HEK293T (cell line): ENCODE results near the gene DMBX1.

Experiments used
- CTCF ChIA-PET: fragments of 350-600 bp; formaldehyde crosslinking; extraction: SDS; loops from one replicate; lab custom pipeline; 2021; ENCODE audit warnings: antibody characterized with exemption, inconsistent platforms; lab: Yijun Ruan, JAX
- POLR2A ChIA-PET: fragments of 350-600 bp; formaldehyde crosslinking; extraction: SDS; loops from one replicate; lab custom pipeline; 2020; ENCODE audit warnings: antibody characterized with exemption, inconsistent platforms; lab: Yijun Ruan, JAX
- DNase-seq: peaks from one replicate; pipeline ENCODE4 v3.0.0; 2012; ENCODE audit warnings: mixed read lengths; ENCODE audit errors: extremely low spot score
- ARNT ChIP-seq: fragments of 450-650 bp; IDR thresholded peaks from 2 replicates; pipeline ENCODE4 v1.6.1; 2017; ENCODE audit warnings: mild to moderate bottlenecking
- BHLHE40 ChIP-seq: fragments of 450-650 bp; IDR thresholded peaks from 2 replicates; pipeline ENCODE4 v1.6.1; 2016; ENCODE audit warnings: mild to moderate bottlenecking, moderate library complexity, borderline replicate concordance
- CTBP1 ChIP-seq: fragments of 450-650 bp; IDR thresholded peaks from 2 replicates; pipeline ENCODE4 v1.6.1; 2016; ENCODE audit warnings: borderline replicate concordance
- ELF4 ChIP-seq: fragments of 450-650 bp; IDR thresholded peaks from 2 replicates; pipeline ENCODE4 v1.6.1; 2017; ENCODE audit warnings: antibody characterized with exemption
- FOXA1 ChIP-seq: fragments of 450-650 bp; IDR thresholded peaks from 2 replicates; pipeline ENCODE4 v1.6.1; 2016; ENCODE audit warnings: mild to moderate bottlenecking
- FOXK2 ChIP-seq: fragments of 450-650 bp; IDR thresholded peaks from 2 replicates; pipeline ENCODE4 v1.6.1; 2016; ENCODE audit warnings: mild to moderate bottlenecking
- FOXM1 ChIP-seq: fragments of 450-650 bp; IDR thresholded peaks from 2 replicates; pipeline ENCODE4 v1.6.1; 2017; ENCODE audit warnings: mild to moderate bottlenecking, borderline replicate concordance
- HDGF ChIP-seq: fragments of 450-650 bp; IDR thresholded peaks from 2 replicates; pipeline ENCODE4 v1.6.1; 2017; ENCODE audit warnings: antibody characterized with exemption, borderline replicate concordance
- L3MBTL2 ChIP-seq: fragments of 450-650 bp; conservative IDR thresholded peaks from 2 replicates; pipeline ENCODE4 v1.6.1; 2016; ENCODE audit warnings: mild to moderate bottlenecking
- LEF1 ChIP-seq: fragments of 450-650 bp; IDR thresholded peaks from 2 replicates; pipeline ENCODE4 v1.6.1; 2017; ENCODE audit warnings: mild to moderate bottlenecking, borderline replicate concordance
- NFRKB ChIP-seq: fragments of 450-650 bp; IDR thresholded peaks from 2 replicates; pipeline ENCODE4 v1.6.1; 2016; ENCODE audit warnings: mild to moderate bottlenecking, moderate library complexity
- PKNOX1 ChIP-seq: fragments of 450-650 bp; IDR thresholded peaks from 2 replicates; pipeline ENCODE4 v1.6.1; 2016
- SP1 ChIP-seq: fragments of 450-650 bp; IDR thresholded peaks from 2 replicates; pipeline ENCODE4 v1.6.1; 2017
- SUZ12 ChIP-seq: fragments of 450-650 bp; IDR thresholded peaks from 2 replicates; pipeline ENCODE4 v1.6.1; 2016; ENCODE audit warnings: mild to moderate bottlenecking
- TARDBP ChIP-seq: fragments of 450-650 bp; IDR thresholded peaks from 2 replicates; pipeline ENCODE4 v1.6.1; 2016
- ZNF384 ChIP-seq: fragments of 450-650 bp; IDR thresholded peaks from 2 replicates; pipeline ENCODE4 v1.6.1; 2016

Gene DMBX1

GRCh38 chr1:46497665-46498064 is 8.0 kb downstream of the DMBX1 start:
- POLR2A ChIA-PET = no interaction called here

GRCh38 chr1:46501528-46501927 is 11.9 kb downstream of the DMBX1 start:
- no peak for DNase-seq
- TF ChIP-seq FOXM1 = no peak
- no peak for TF ChIP-seq SUZ12
- no peak for TF ChIP-seq FOXA1
- no peak for TF ChIP-seq ARNT
- no peak for TF ChIP-seq L3MBTL2
- TF ChIP-seq TARDBP = no peak
- no peak for TF ChIP-seq ZNF384
- TF ChIP-seq SP1 = no peak
- CTCF ChIA-PET = no interaction called here
- POLR2A ChIA-PET = no interaction called here

More at GRCh38 chr1:46497665-46498064, 8.0 kb downstream of the DMBX1 start:
- CTCF ChIA-PET = no interaction called here
- no peak for DNase-seq
- no peak for TF ChIP-seq SP1
- TF ChIP-seq PKNOX1 = no peak

- ChIA-PET POLR2A (no interaction called here), CTCF (no interaction called here)
- no peak for DNase-seq
- TF ChIP-seq L3MBTL2 (no peak), TARDBP (no peak), FOXM1 (no peak), PKNOX1 (no peak), BHLHE40 (no peak), SP1 (no peak)
Observed at GRCh38 chr1:46503421-46503820, 13.8 kb downstream of the DMBX1 start.

- DNase-seq = no peak
- TF ChIP-seq HDGF (no peak), PKNOX1 (no peak), TARDBP (no peak), FOXM1 (no peak), FOXK2 (no peak), SP1 (no peak), SUZ12 (no peak), FOXA1 (no peak), ARNT (no peak)
- ChIA-PET CTCF (interaction anchor here (1.3 kb wide), 1 partner anchor 19 kb away, joined by 3 read pairs; no protein-coding TSS in a partner anchor), POLR2A (interaction anchor here (1.3 to 1.4 kb wide), 2 partner anchors 18 to 25 kb away, joined by 3 read pairs; no protein-coding TSS in a partner anchor)
Observed at GRCh38 chr1:46506470-46507219, 17.0 kb downstream of the DMBX1 start.

- ChIA-PET CTCF (interaction anchor here (0.8 kb wide), 1 partner anchor 102 kb away, joined by 3 read pairs; no protein-coding TSS in a partner anchor), POLR2A (no interaction called here)
- DNase-seq = no peak
- TF ChIP-seq CTBP1 (no peak), FOXK2 (no peak), L3MBTL2 (no peak), SP1 (no peak), PKNOX1 (no peak), FOXM1 (no peak), FOXA1 (no peak), NFRKB (no peak), ARNT (no peak), BHLHE40 (no peak), TARDBP (no peak), ELF4 (no peak), SUZ12 (no peak), HDGF (no peak), LEF1 (no peak)
Observed at GRCh38 chr1:46508757-46509156, 19.1 kb downstream of the DMBX1 start.

GRCh38 chr1:46510341-46510997 is 20.8 kb downstream of the DMBX1 start:
- DNase-seq = no peak
- TF ChIP-seq TARDBP (no peak), LEF1 (no peak), FOXK2 (no peak), FOXA1 (no peak), L3MBTL2 (no peak), CTBP1 (no peak), PKNOX1 (no peak), ZNF384 (no peak), HDGF (no peak), ELF4 (no peak)
- ChIA-PET POLR2A (no interaction called here), CTCF (no interaction called here)
